ENCODE measurements around the gene STON1.

GRCh38 chr2:48626047-48626446 is 96.1 kb downstream of the STON1 start:
- TF ChIP-seq POLR2A (IDR thresholded peaks at IDR 0.05) (no peak), EP300 (IDR thresholded peaks at IDR 0.05; ENCODE audit: low read depth) (no peak), CTCF (IDR thresholded peaks at IDR 0.05) (no peak)

Data from transverse colon (tissue), 3 donors.